Measurements from ENCODE around the gene PLXNB2. TPM values are rescaled to one million over a fixed set of nuclear protein-coding genes. Genes with fewer than 3 reads are reported as not detected.

The PLXNB2 gene
- total RNA-seq, 1 donor: 66.0 TPM

DNA sequence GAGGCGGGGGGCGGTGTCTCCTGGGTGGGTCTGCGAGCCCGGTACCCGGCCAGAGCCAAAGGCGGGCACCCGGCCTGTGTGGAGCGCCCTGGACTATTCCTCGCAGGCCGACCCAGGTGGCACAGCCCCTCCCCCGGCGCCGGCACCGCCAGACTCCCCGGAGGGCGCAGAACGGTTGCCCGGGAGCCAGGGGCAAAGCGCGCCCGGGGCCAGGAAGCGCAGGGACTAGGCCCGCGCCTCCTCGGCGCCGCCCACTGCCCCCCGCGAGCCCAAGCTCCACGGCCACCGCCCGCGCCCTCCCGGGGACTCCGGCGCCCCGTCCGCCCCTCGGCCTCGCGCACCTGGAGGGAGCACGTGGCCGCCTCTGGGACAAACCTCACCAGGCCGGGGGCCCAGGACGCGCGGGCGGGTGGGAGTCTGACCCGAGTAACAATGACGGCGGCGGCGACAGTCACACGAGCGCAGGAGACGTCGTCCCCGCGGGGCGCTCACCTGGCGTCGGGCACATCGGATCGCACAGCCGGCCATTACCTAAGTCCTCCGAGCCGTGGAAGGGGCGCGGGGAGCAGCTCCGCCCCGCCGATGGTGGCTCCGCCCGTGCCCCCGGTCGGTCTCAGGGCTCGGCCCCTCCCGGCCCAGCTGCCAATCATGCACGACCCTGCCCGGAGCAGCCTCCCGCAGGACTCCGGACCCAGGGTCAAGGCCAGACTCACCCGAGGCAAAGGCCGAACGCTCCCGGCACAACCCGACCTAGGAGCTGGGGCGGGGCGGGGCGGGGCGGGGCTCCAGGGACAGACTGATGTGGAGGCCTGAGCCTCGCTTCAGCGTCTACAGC, 7.4 kb downstream of the PLXNB2 start:
- Histone ChIP-seq H3K4me1 (ENCODE audit: insufficient read depth, low read length) (peaks cover 48% of the 10 kb centered on the region), H3K9me3 (ENCODE audit: low read depth, low read length) (no peaks in the 10 kb centered on the region), H3K27me3 (ENCODE audit: insufficient read depth, low read length) (no peaks in the 10 kb centered on the region), H3K4me3 (ENCODE audit: low read length) (no peak overlapping the region)

DNA sequence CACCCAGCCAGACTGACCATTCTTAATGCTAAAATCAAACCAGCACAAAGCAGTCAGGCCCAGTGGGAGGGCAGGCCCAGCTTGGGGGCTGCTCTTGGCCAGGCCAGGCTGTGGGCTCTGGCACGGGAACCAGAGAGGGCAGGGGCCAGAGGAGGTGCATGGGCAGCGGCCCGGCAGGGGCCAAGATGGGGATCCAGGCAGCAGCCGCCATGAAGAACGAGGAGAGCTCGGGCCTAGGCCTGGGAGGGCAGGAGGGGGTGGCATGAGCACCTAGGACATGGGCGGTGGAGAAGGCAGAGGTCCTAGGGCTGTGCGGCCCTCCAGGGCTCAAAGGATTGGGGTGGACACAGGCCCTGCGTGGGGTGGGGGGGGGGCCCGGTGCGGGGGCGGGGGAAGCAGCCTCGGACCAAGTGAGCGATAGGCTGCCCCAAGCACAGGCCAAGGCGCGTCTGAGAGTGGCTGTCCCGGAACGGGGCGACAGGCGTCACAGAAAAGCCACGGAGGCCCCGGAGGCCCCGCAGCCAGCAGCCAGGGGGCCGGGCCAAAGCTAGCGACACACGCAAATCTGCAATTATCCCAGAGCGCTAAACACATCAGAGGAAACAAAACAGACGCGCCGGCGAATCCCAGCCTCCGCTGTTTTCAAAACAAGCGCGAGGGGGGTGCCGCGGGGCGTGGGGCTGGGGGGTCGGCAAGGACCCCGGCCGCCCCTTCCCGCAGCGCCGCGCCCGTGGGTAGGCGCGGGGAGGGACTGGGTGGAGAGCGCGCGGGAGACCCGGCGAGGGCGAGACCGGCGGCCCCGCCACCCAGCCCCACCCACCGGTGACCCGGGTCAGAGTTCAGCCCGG, 8.3 kb downstream of the PLXNB2 start:
- H3K4me3 ChIP-seq (ENCODE audit: low read length): no peak overlapping the region
- H3K27me3 ChIP-seq (ENCODE audit: insufficient read depth, low read length): no peaks in the 10 kb centered on the region
- peaks cover 48% of the 10 kb centered on the region for H3K4me1 ChIP-seq (ENCODE audit: insufficient read depth, low read length)
- H3K9me3 ChIP-seq (ENCODE audit: low read depth, low read length): no peaks in the 10 kb centered on the region

DNA sequence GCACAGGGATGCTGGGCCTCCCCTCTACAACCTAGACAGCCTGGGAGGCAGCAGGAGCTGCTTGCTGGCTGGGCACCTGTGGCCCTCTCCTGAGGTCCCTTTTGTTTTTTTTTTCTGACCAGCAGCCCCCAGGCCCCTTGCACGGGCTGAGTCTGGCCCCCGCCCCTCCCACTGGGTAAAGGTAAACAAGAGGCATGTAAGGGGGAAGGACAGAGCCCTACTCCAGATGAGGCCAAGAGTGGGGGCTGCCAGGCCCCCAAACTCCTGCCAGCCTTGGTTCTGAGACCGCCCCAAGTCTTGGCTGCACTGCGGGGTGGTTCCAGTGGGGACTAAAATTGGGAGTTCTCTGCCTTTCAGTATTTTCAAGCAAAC, 9.2 kb downstream of the PLXNB2 start:
- peaks cover 45% of the 10 kb centered on the region for H3K4me1 ChIP-seq (ENCODE audit: insufficient read depth, low read length)
- no peak overlapping the region for H3K4me3 ChIP-seq (ENCODE audit: low read length)
- no peaks in the 10 kb centered on the region for H3K27me3 ChIP-seq (ENCODE audit: insufficient read depth, low read length)
- H3K9me3 ChIP-seq (ENCODE audit: low read depth, low read length): no peaks in the 10 kb centered on the region

DNA sequence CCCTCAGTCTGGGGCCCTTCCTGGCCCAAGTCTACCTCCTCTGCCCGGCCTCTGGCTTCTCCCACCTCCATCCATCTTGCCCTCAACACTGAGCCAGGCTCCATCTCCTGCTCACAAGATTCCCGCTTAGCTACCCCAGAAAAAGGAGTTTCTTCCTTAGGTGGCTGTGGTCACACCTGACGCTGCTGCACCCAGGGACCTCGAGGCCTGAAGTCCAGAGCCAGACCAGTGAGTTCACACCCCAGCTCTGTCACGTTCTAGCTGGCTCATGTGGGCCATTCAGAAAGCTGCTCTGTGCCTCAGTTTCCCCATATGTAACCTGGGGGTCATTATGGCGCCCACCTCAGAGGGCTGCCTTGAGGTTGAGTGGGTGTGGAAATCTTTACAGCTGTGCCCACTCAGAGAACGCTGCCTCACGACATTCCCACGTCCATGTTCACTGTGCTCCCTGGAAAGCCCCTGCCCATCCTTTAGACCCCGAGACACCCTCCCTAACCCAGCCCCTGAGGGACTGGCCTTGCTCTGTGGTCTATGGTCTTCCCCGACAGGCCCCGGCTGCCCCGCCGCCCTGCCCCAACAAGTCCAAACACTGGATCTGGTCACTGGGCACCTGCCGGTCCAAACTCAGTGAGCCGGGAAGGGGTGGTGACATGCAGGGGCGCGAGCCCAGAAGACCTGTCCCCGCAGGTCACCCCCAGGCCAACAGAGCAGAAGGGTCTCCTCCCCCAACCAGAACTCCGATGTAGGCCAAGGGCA, 9.8 kb downstream of the PLXNB2 start:
- Histone ChIP-seq H3K27me3 (ENCODE audit: insufficient read depth, low read length) (no peaks in the 10 kb centered on the region), H3K9me3 (ENCODE audit: low read depth, low read length) (no peaks in the 10 kb centered on the region), H3K4me3 (ENCODE audit: low read length) (no peak overlapping the region), H3K4me1 (ENCODE audit: insufficient read depth, low read length) (peaks cover 43% of the 10 kb centered on the region)

DNA sequence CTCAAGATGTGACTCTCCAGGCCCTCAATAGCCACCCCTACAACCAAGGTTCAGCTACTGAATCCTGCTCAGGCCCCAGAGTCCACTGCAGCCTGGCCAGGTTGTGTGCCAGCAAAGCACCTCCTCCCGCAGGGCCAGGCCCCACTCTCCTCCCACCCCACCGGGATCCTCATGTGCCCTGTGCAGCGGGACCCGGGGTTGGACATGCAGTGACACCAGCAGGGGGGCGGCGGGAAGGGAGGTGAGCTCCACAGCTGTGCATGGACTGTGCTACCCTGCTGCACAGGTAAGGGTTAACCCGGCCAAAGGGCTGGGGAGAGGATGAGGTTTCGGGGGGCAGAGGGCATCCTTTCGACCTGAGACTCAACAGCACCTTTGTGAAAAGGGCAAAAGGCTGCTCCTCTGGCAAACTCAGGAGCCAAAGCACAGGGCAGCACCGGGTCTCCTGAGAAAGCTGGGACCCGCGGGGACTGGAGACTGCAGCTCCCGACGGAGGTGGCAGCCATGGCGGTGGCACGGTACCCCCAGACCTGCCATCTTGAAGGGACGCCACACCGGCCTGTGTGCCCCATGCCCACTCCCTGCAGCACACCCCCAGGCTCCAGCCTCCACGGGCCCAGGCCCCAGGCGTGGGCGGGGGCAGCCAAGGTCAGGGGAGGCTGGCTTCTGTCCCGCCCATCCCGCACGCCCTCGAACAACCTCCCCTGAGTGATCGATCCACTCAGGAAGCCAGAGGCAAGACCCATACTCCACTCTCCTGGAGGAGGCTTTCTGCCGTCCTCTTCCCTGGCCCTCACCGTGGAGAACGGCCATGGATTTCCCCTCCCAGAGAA, 10.6 kb downstream of the PLXNB2 start:
- Histone ChIP-seq H3K4me1 (ENCODE audit: insufficient read depth, low read length) (peaks cover 41% of the 10 kb centered on the region), H3K9me3 (ENCODE audit: low read depth, low read length) (no peaks in the 10 kb centered on the region), H3K4me3 (ENCODE audit: low read length) (no peak overlapping the region), H3K27me3 (ENCODE audit: insufficient read depth, low read length) (no peaks in the 10 kb centered on the region)

DNA sequence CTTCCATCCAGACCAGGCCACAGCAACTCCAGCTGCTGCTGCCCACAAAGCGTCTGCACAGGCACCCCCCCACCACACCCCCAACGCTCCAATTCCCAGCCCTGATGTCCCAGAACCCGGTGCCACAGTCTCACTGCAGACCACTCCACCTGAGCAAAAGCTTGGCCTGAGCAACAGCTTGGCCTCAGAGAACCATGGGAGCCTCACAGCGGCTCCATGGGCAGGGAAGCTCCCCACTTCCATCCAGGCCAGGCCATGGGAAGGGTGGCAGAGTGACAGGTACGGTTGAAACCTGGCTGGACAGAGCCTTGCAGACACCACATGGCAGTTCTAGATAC, 13.2 kb downstream of the PLXNB2 start:
- Histone ChIP-seq H3K27me3 (ENCODE audit: insufficient read depth, low read length) (no peaks in the 10 kb centered on the region), H3K9me3 (ENCODE audit: low read depth, low read length) (no peaks in the 10 kb centered on the region), H3K4me3 (ENCODE audit: low read length) (no peak overlapping the region), H3K4me1 (ENCODE audit: insufficient read depth, low read length) (peaks cover 31% of the 10 kb centered on the region)

DNA sequence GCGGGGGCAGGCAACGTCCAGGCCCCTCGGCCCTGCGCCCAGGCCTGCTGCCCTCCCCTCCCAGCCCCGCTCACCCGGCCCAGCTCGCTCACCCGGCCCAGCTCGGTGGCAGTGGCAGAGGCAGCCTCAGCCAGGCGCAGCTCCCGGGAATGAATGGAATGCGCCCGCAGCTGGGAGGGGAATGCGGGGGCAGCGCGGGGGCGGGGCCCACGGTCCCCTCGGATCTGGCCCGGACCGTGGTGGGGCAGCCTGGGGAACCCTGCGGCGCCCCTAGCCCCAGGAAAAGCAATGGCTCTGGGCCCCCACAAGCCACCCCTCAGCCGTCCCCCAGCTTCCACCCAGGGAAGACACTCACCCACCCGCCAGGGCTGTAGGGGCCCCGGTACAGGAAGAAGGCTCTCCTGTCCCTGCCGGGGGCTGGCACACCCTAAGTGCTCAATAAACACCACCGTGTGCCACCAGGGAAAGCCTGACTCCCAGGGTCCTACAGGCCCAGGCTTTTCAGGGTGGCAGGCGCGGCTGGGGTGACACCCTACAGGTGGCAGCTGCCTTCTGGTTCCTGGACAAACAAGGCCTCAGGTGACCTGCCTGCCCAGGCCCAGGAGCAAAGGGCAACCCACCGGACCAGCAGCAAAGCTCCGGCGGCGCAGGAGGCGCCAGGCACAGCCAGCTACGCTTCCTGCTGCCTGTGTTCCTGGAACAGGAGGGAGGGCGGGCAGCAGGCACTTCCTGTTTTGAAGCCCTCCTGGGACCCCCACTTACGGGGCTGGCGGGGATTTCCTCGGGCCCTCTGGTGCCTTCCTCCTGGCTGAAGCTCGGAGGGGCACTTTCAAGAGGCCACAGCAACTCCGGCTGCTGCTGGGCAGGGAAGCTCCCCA, 13.8 kb downstream of the PLXNB2 start:
- no peaks in the 10 kb centered on the region for H3K27me3 ChIP-seq (ENCODE audit: insufficient read depth, low read length)
- H3K4me1 ChIP-seq (ENCODE audit: insufficient read depth, low read length): peaks cover 31% of the 10 kb centered on the region
- H3K4me3 ChIP-seq (ENCODE audit: low read length): no peak overlapping the region
- H3K9me3 ChIP-seq (ENCODE audit: low read depth, low read length): no peaks in the 10 kb centered on the region

DNA sequence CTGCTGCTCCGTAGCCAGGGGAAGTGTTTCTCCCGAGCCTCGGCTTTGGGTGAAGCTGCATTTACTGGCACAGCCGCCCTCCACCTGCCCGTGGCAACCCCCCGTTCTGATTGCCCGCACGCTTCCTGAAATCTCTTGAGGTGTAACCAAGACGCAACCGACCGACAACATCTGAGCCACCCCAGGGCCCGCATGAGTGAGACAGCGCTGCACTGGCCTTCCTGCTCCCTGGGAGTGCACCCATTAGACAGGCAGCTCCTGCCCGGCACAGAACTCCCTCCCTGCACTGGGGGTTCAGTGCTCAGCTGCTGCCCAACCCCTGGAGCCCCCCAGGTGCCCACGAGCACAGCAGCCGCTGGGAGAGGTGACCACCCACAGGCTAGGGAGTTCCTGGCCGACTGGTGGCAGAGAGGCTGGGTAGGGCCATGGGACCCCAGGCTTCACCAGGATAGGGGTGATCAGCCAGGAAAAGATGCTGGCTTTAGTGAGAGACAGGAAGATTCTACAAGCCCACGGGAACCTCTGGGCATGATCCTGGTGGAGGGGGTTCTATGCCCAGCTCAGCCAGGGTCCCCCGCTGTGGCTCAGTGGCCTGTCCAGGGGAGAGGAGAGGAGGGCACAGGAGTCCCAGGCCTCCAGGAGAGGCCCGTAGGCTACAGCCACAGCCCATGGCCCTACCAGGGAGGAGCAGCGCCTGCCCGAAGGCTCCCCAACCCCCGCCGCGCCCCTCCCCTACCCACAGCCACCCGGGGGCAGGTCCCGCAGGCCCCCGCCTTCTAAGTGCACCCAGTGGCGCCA, 14.6 kb downstream of the PLXNB2 start:
- H3K4me3 ChIP-seq (ENCODE audit: low read length): no peak overlapping the region
- no peaks in the 10 kb centered on the region for H3K27me3 ChIP-seq (ENCODE audit: insufficient read depth, low read length)
- H3K4me1 ChIP-seq (ENCODE audit: insufficient read depth, low read length): peaks cover 31% of the 10 kb centered on the region

DNA sequence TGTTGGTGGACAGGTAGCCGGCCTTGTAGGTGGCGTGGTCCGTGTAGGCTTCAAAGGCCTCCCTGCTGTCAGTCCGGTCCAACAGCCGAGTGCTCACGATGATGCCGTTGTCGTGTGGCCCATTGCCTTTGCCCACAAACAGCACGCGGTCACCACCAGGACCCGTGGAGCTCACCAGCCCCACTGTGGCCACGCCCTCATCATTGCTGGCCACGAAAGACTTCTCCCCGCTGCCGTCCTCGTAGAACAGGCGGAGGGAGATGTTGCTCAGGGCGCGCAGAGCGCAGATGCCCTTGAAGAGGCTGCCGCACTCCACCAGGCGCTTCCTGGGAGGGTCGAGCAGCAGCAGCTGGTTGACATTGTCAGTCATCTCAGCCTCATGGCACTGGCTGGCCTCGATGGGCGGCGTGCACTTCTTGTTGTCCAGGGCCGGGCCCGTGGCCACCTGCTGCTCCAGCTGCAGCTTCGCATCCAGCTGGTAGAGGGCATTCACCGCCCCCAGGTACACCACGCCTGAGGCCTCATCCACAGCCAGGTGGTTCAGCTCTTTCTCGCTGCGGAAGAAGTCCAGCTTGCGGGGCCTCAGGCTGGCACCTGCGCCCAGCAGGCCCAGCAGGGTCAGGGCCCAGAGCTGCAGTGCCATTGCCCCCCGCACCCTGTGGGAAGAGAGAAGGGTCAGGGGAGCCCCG, 17.4 kb downstream of the PLXNB2 start:
- Histone ChIP-seq H3K4me1 (ENCODE audit: insufficient read depth, low read length) (peaks cover 31% of the 10 kb centered on the region), H3K27me3 (ENCODE audit: insufficient read depth, low read length) (no peaks in the 10 kb centered on the region), H3K9me3 (ENCODE audit: low read depth, low read length) (no peaks in the 10 kb centered on the region), H3K4me3 (ENCODE audit: low read length) (no peak overlapping the region)

More for the DNA sequence above, 14.6 kb downstream of the PLXNB2 start:
- H3K9me3 ChIP-seq (ENCODE audit: low read depth, low read length): no peaks in the 10 kb centered on the region

DNA sequence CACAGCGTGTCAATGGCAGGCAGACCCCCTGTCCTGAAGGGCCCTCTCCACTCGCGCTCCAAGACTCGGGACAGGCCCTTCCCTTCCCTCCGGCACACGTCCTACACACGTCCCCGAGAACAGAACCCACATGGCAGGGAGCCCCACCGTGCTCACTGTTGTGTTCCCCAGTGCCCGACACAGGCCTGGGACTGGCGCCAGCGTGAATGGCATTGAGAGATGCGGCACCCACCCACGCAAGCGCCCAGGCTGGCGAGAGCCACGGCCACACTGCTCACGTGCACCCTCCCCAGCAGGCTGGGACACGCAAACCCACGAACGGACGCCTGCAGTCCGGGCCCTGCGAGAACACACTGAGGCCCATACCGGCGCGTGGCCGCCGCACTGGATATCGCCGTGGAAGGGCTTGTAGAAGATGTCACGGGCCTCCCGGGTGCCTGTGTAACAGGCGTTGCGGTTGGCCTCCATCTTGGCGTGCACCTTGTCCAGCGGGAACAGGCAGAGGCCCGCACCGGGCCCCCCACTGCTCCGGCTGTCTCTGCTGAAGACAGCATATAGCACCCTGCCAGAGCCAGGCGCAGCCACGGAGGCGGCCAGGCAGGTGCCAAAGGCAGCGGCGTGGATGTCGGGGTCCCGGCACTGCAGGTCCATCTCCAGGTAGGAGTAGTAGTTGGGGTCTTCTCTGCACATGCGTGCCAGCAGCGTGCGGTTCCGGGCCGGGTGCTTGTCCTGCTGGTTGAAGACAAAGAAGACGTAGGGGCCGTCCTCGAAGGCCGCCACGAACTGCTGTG, 18.1 kb downstream of the PLXNB2 start:
- Histone ChIP-seq H3K4me1 (ENCODE audit: insufficient read depth, low read length) (peaks cover 26% of the 10 kb centered on the region), H3K27me3 (ENCODE audit: insufficient read depth, low read length) (no peaks in the 10 kb centered on the region), H3K9me3 (ENCODE audit: low read depth, low read length) (no peaks in the 10 kb centered on the region), H3K4me3 (ENCODE audit: low read length) (no peak overlapping the region)

DNA sequence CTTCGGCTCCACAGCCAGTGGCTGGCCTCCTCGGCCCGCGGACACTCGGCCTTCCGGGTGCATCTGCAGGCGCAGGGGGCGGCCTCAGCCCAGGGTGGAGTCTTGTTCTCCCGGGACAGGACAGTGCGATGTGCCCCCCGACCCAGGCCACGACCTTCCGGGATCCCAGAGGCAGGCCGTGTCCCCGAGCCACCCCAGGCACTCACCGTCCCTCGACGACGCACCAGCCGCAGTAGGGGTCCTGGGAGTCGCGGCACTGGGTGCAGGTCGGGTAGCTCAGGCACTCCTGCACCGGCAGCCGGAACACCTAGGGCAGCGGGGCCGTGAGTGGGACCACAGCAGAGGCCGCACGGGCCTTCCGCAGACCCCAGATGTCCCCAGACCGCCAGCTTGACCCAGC, 19.7 kb downstream of the PLXNB2 start:
- Histone ChIP-seq H3K9me3 (ENCODE audit: low read depth, low read length) (no peaks in the 10 kb centered on the region), H3K27me3 (ENCODE audit: insufficient read depth, low read length) (no peaks in the 10 kb centered on the region)

DNA sequence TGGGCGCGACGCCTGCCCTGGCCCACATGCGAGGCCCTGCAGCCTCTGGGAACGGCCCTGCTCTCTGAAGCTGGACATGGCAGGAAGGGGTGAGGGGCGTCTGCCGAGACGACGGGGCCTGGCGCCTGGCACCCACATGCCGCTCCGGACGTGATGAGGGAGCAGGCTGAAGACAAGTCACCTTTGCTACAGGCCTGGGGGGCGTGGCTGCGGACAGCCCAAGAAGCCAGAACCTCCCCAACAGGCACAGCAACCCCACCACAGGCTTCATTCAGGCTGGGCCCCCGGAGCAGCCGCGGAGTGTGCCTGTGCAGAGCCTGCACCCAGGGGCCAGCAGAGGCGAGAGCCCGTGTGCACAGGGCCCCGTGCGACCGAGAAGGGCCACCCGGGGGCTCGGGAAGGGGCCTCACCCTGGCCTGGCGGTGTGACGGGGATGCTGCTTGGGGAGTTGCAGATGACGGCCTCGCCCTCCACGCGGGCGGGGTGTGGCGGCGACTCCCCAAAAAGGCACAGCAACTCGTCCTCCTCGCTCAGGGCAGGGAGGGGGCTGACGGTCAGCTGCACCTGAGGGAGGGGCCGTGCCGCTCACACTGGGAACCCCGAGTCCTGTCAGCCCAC, 20.6 kb downstream of the PLXNB2 start:
- Histone ChIP-seq H3K9me3 (ENCODE audit: low read depth, low read length) (no peaks in the 10 kb centered on the region), H3K4me1 (ENCODE audit: insufficient read depth, low read length) (peaks cover 8% of the 10 kb centered on the region), H3K27me3 (ENCODE audit: insufficient read depth, low read length) (no peaks in the 10 kb centered on the region), H3K4me3 (ENCODE audit: low read length) (no peak overlapping the region)

More for the DNA sequence above, 19.7 kb downstream of the PLXNB2 start:
- H3K4me1 ChIP-seq (ENCODE audit: insufficient read depth, low read length): peaks cover 15% of the 10 kb centered on the region
- H3K4me3 ChIP-seq (ENCODE audit: low read length): no peak overlapping the region
